H1 (cell line): Measurements from ENCODE around the gene ZNF577. TPM values are rescaled to one million over a fixed set of nuclear protein-coding genes. Genes with fewer than 3 reads are reported as not detected.

Source experiments
- CTCF ChIA-PET: fragments of 300-600 bp; sonication (Branson Sonifier 250); formaldehyde crosslinking; loops from one replicate; lab custom pipeline; 2021; ENCODE audit not compliant: partially characterized antibody; lab: Charles Lee
- POLR2A ChIA-PET: fragments of 300-600 bp; sonication (Branson Sonifier 250); formaldehyde crosslinking; loops from one replicate; lab custom pipeline; 2021; ENCODE audit warnings: inconsistent platforms; ENCODE audit not compliant: partially characterized antibody; lab: Charles Lee
- DNase-seq, 2 experiments: peaks; one replicate each; pipeline versions ENCODE4 v3.0.0 to v3.0.0-alpha.2; 2010 to 2022; ENCODE audit warnings: low spot score in 2 of 2, low read depth in 1 of 2, mixed read lengths in 1 of 2
- FAIRE-seq: peaks from 2 replicates; lab custom pipeline; 2011; peaks lifted over from hg19 to GRCh38; lab: Jason Lieb, UNC
- H2AFZ ChIP-seq: 2 replicates; pipeline ENCODE4 v1.8.1; 2012; ENCODE audit warnings: low read length, inconsistent platforms
- H2AK5ac ChIP-seq: 2 replicates; pipeline ENCODE4 v1.6.1; 2013; ENCODE audit warnings: low read depth, low read length
- H2BK120ac ChIP-seq: replicated peaks from 2 replicates; pipeline ENCODE3; 2013; ENCODE audit warnings: low read depth, low read length, inconsistent platforms
- H2BK12ac ChIP-seq: 2 replicates; pipeline ENCODE4 v1.6.1; 2013; ENCODE audit warnings: low read depth, low read length
- H2BK15ac ChIP-seq: 2 replicates; pipeline ENCODE4 v1.6.1; 2013; ENCODE audit warnings: low read length
- H2BK20ac ChIP-seq: 2 replicates; pipeline ENCODE4 v1.6.1; 2013; ENCODE audit warnings: low read length
- H2BK5ac ChIP-seq: 2 replicates; pipeline ENCODE4 v1.6.1; 2013; ENCODE audit warnings: low read depth, low read length
- H3K14ac ChIP-seq: 2 replicates; pipeline ENCODE4 v1.6.1; 2013; ENCODE audit warnings: inconsistent platforms; ENCODE audit not compliant: insufficient read length
- H3K18ac ChIP-seq: 2 replicates; pipeline ENCODE4 v1.6.1; 2013; ENCODE audit warnings: low read length; ENCODE audit errors: extremely low read depth
- H3K23ac ChIP-seq: 2 replicates; pipeline ENCODE4 v1.6.1; 2013; ENCODE audit warnings: inconsistent platforms; ENCODE audit not compliant: insufficient read length
- H3K23me2 ChIP-seq: 2 replicates; pipeline ENCODE4 v1.6.1; 2013; ENCODE audit warnings: low read depth, low read length
- H3K27ac ChIP-seq: 2 replicates; pipeline ENCODE4 v1.6.1; 2011; ENCODE audit warnings: low read depth, low read length, inconsistent platforms
- H3K27me3 ChIP-seq, 4 experiments: replicated peaks in 1 of 4; 1 replicate in 1 of 4; 2 replicates in 3 of 4; pipeline versions ENCODE4 v1.6.1 to v1.8.1; 2011 to 2013; ENCODE audit warnings: low read length in 3 of 4, mild to moderate bottlenecking in 3 of 4, inconsistent platforms in 2 of 4, mixed read lengths in 2 of 4, moderate library complexity in 1 of 4; ENCODE audit not compliant: control insufficient read depth in 3 of 4, insufficient read depth in 3 of 4; ENCODE audit errors: extremely low read depth in 1 of 4
- H3K36me3 ChIP-seq, 4 experiments: 2 replicates each; pipeline versions ENCODE4 v1.6.1 to v1.8.1; 2011 to 2013; ENCODE audit warnings: mild to moderate bottlenecking in 4 of 4, low read length in 3 of 4, moderate library complexity in 2 of 4, control low read depth in 1 of 4, inconsistent platforms in 1 of 4; ENCODE audit not compliant: insufficient read depth in 4 of 4, control insufficient read depth in 2 of 4
- H3K4ac ChIP-seq: replicated peaks from 2 replicates; pipeline ENCODE3; 2013; ENCODE audit warnings: low read length, low read depth, mixed read lengths, inconsistent platforms; ENCODE audit not compliant: insufficient read length
- H3K4me1 ChIP-seq, 4 experiments: replicated peaks in 1 of 4; 1 replicate in 1 of 4; 2 replicates in 3 of 4; pipeline versions ENCODE4 v1.6.1 to v1.8.1; 2011 to 2013; ENCODE audit warnings: low read length in 3 of 4, inconsistent platforms in 2 of 4, mixed read lengths in 1 of 4; ENCODE audit not compliant: insufficient read depth in 4 of 4, control insufficient read depth in 3 of 4
- H3K4me2 ChIP-seq, 2 experiments: 2 replicates each; pipeline versions ENCODE4 v1.6.1 to v1.8.1; 2011 to 2013; ENCODE audit warnings: low read depth in 2 of 2, low read length in 2 of 2, control low read depth in 1 of 2, inconsistent platforms in 1 of 2, mild to moderate bottlenecking in 1 of 2; ENCODE audit not compliant: insufficient read depth in 1 of 2
- H3K4me3 ChIP-seq, 4 experiments: fragments of 200-600, 300-600 bp in 1 of 4; sonication (generic), shearing (Covaris generic), sonication (Bioruptor Twin) in 1 of 4; 2 replicates each; pipeline versions ENCODE4 v1.5.1 to v1.8.1; 2011 to 2016; ENCODE audit warnings: low read length in 4 of 4, low read depth in 3 of 4, control low read depth in 2 of 4, inconsistent platforms in 2 of 4, mild to moderate bottlenecking in 2 of 4, mixed read lengths in 1 of 4, moderate library complexity in 1 of 4; ENCODE audit not compliant: insufficient read depth in 2 of 4; ENCODE audit errors: extremely low read depth in 1 of 4
- H3K56ac ChIP-seq: replicated peaks from 2 replicates; pipeline ENCODE3; 2013; ENCODE audit warnings: low read depth, mild to moderate bottlenecking, mixed read lengths, low read length, inconsistent platforms; ENCODE audit not compliant: insufficient read length
- H3K79me1 ChIP-seq: 2 replicates; pipeline ENCODE4 v1.6.1; 2013; ENCODE audit warnings: low read depth, low read length, control low read depth
- H3K79me2 ChIP-seq, 2 experiments: 2 replicates each; pipeline versions ENCODE4 v1.6.1 to v1.8.1; 2012 to 2013; ENCODE audit warnings: low read length in 2 of 2, mild to moderate bottlenecking in 2 of 2, inconsistent platforms in 1 of 2; ENCODE audit not compliant: insufficient read depth in 2 of 2, control insufficient read depth in 1 of 2
- H3K9ac ChIP-seq, 4 experiments: replicated peaks in 1 of 4; 1 replicate in 1 of 4; 2 replicates in 3 of 4; pipeline versions ENCODE4 v1.6.1 to v1.8.1; 2011 to 2013; ENCODE audit warnings: low read depth in 3 of 4, low read length in 3 of 4, control low read depth in 2 of 4, mild to moderate bottlenecking in 2 of 4, moderate library complexity in 2 of 4, inconsistent platforms in 1 of 4; ENCODE audit errors: extremely low read depth in 1 of 4
- H3K9me3 ChIP-seq, 2 experiments: 2 replicates each; pipeline versions ENCODE4 v1.6.1 to v1.8.1; 2012 to 2013; ENCODE audit warnings: mild to moderate bottlenecking in 2 of 2, moderate library complexity in 2 of 2, control low read depth in 1 of 2, inconsistent platforms in 1 of 2, low read depth in 1 of 2, low read length in 1 of 2, mixed read lengths in 1 of 2; ENCODE audit not compliant: insufficient read depth in 2 of 2
- H4K20me1 ChIP-seq, 2 experiments: replicated peaks in 1 of 2; 2 replicates each; pipeline versions ENCODE3 to v1.8.1; 2011 to 2013; ENCODE audit warnings: inconsistent platforms in 2 of 2, low read length in 2 of 2, mild to moderate bottlenecking in 1 of 2; ENCODE audit not compliant: insufficient read depth in 2 of 2, control insufficient read depth in 1 of 2
- H4K5ac ChIP-seq: 2 replicates; pipeline ENCODE4 v1.6.1; 2013; ENCODE audit warnings: low read length, low read depth, mixed read lengths, inconsistent platforms; ENCODE audit not compliant: insufficient read length
- H4K8ac ChIP-seq: 2 replicates; pipeline ENCODE4 v1.8.0; 2013; ENCODE audit warnings: mild to moderate bottlenecking, moderate library complexity, low read length, inconsistent platforms; ENCODE audit not compliant: insufficient read depth; ENCODE audit errors: extremely low read depth
- H4K91ac ChIP-seq: replicated peaks from 2 replicates; pipeline ENCODE3; 2013; ENCODE audit warnings: low read length, mixed read lengths, inconsistent platforms; ENCODE audit not compliant: insufficient read length
- BRCA1 ChIP-seq: IDR thresholded peaks from 2 replicates; pipeline ENCODE4 v1.6.1; 2012; ENCODE audit warnings: low read depth, low read length, improper control_type of control experiment
- ZNF274 ChIP-seq: IDR thresholded peaks from 2 replicates; pipeline ENCODE4 v1.7.0; 2012; ENCODE audit warnings: low read length, borderline replicate concordance; ENCODE audit errors: extremely low read depth
- WGBS, 2 experiments: shearing (Covaris generic) in 1 of 2; methylation state at CpG; one replicate each; pipeline versions ENCODE4 v1.1.6 to v1.1.7; 2013 to 2015; ENCODE audit warnings: low lambda C conversion rate in 2 of 2, mixed read lengths in 2 of 2, inconsistent platforms in 1 of 2, low coverage in 1 of 2, missing lambda C conversion rate in 1 of 2; ENCODE audit not compliant: insufficient replicate concordance in 2 of 2, insufficient coverage in 1 of 2, insufficient read length in 1 of 2; ENCODE audit errors: extremely low coverage in 1 of 2, missing lambda C conversion rate in 1 of 2; 5-methylcytosine and 5-hydroxymethylcytosine counted together
- polyA plus RNA-seq, 7 experiments: library from polyadenylated mRNA; depleted of rRNA in 3 of 7; stranded (reverse) in 5 of 7; unstranded in 2 of 7; fragments of >200 nt in 5 of 7; fragments of 200-250 nt in 2 of 7; gene quantifications; 1 replicate in 5 of 7; 2 replicates in 1 of 7; 4 replicates in 1 of 7; pipeline versions ENCODE4 v1.2.1 to v1.2.3, GENCODE V29; 2011 to 2013; ENCODE audit warnings: missing spikeins in 2 of 7, mixed read lengths in 2 of 7
- total RNA-seq: library from RNA; stranded (reverse); fragmentation: NEBNext Ultra II Directional; extraction: Animal tissue kit (Norgen Biotek cat#: 25700); gene quantifications from 2 replicates; pipeline ENCODE4 v1.2.1, GENCODE V29; 2021

Gene ZNF577
- total and polyA plus RNA-seq, 2 of the 8 experiments (the other 6 are each of a cell fraction or from before 2014, with no cell fraction given), result 13.8 to 14.9 TPM

GRCh38 chr19:51915324-51915867, 27.6 kb upstream of the ZNF577 start:
- ChIA-PET CTCF (interaction anchor here (1.0 kb wide), 1 partner anchor 24 kb away, joined by 3 read pairs; no protein-coding TSS in a partner anchor), POLR2A (interaction anchor here (1.3 to 1.9 kb wide), 3 partner anchors 8 to 11 kb away, joined by 4 to 6 read pairs (median 6); no protein-coding TSS in a partner anchor)
- Histone ChIP-seq H3K79me1 (no peaks in the 10 kb centered on the region), H3K9me3 (peaks cover 89 to 94% of the 10 kb centered on the region in 2 experiments), H4K91ac (no peak overlapping the region), H3K4me3 (no peak overlapping the region), H3K23me2 (no peaks in the 10 kb centered on the region), H3K4ac (no peak overlapping the region), H3K18ac (no peak overlapping the region), H3K9ac (no peak overlapping the region), H3K36me3 (peaks cover 0 to 28% (median 7%) of the 10 kb centered on the region in 4 experiments; a peak in 3 of 8 replicates), H2AFZ (no peak overlapping the region), H3K27ac (no peak overlapping the region), H2BK5ac (no peak overlapping the region)
- FAIRE-seq, result no peak
- TF ChIP-seq ZNF274 (peak; percentile 98), BRCA1 (no peak)
- TF ChIP-seq, all 59 proteins: peak for 1
- Histone ChIP-seq H4K8ac (no peak overlapping the region), H4K5ac (no peak overlapping the region), H3K4me2 (no peak overlapping the region), H4K20me1 (no peaks in the 10 kb centered on the region), H3K14ac (no peak overlapping the region), H2BK120ac (no peak overlapping the region), H3K56ac (no peak overlapping the region), H2BK20ac (no peak overlapping the region), H3K27me3 (no peaks in the 10 kb centered on the region), H2BK15ac (no peak overlapping the region), H2BK12ac (no peak overlapping the region), H3K79me2 (no peaks in the 10 kb centered on the region), H2AK5ac (no peak overlapping the region), H3K23ac (no peak overlapping the region), H3K4me1 (no peaks in the 10 kb centered on the region)
- WGBS, 2 experiments, result 92% methylated on average over 5 of the region's 5 CpGs; no CpG with 5 or more reads in 1 of the 2 experiments
- DNase-seq, result no peak
